MM.1S (cell line): ENCODE results near the gene ST8SIA5.

Source experiments
- EZH2phosphoT487 ChIP-seq: fragments of 300-600 bp; sonication (generic); IDR thresholded peaks from 2 replicates; pipeline ENCODE4 v1.6.1; 2018; ENCODE audit warnings: antibody characterized with exemption, low read length
- TF ChIP-seq, protein P1 (sequence below): fragments of 300-600 bp; sonication (generic); IDR thresholded peaks from 2 replicates; pipeline ENCODE4 v1.5.1; 2016; ENCODE audit warnings: antibody characterized with exemption, low read length, mixed read lengths

GRCh38 chr18:46706968-46707367 is 49.9 kb downstream of the ST8SIA5 start:
- TF ChIP-seq EZH2phosphoT487, result no peak
- TF ChIP-seq, protein P1, sequence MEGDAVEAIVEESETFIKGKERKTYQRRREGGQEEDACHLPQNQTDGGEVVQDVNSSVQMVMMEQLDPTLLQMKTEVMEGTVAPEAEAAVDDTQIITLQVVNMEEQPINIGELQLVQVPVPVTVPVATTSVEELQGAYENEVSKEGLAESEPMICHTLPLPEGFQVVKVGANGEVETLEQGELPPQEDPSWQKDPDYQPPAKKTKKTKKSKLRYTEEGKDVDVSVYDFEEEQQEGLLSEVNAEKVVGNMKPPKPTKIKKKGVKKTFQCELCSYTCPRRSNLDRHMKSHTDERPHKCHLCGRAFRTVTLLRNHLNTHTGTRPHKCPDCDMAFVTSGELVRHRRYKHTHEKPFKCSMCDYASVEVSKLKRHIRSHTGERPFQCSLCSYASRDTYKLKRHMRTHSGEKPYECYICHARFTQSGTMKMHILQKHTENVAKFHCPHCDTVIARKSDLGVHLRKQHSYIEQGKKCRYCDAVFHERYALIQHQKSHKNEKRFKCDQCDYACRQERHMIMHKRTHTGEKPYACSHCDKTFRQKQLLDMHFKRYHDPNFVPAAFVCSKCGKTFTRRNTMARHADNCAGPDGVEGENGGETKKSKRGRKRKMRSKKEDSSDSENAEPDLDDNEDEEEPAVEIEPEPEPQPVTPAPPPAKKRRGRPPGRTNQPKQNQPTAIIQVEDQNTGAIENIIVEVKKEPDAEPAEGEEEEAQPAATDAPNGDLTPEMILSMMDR, result no peak
